ENCODE results near the gene SNRNP200.

Gene SNRNP200

GRCh38 chr2:96233880-96234316 is 71.4 kb downstream of the SNRNP200 start:
- TF ChIP-seq, protein P1, sequence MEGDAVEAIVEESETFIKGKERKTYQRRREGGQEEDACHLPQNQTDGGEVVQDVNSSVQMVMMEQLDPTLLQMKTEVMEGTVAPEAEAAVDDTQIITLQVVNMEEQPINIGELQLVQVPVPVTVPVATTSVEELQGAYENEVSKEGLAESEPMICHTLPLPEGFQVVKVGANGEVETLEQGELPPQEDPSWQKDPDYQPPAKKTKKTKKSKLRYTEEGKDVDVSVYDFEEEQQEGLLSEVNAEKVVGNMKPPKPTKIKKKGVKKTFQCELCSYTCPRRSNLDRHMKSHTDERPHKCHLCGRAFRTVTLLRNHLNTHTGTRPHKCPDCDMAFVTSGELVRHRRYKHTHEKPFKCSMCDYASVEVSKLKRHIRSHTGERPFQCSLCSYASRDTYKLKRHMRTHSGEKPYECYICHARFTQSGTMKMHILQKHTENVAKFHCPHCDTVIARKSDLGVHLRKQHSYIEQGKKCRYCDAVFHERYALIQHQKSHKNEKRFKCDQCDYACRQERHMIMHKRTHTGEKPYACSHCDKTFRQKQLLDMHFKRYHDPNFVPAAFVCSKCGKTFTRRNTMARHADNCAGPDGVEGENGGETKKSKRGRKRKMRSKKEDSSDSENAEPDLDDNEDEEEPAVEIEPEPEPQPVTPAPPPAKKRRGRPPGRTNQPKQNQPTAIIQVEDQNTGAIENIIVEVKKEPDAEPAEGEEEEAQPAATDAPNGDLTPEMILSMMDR (IDR thresholded peaks at IDR 0.05): no peak
- Histone ChIP-seq H3K36me3 (ENCODE audit: control insufficient read depth, insufficient read depth, low read length) (no peaks in the 10 kb centered on the region), H3K9me3 (ENCODE audit: control insufficient read depth, low read length) (no peaks in the 10 kb centered on the region), H2AFZ (no peak overlapping the region), H3K79me2 (peaks cover 18% of the 10 kb centered on the region), H3K4me2 (ENCODE audit: low read length) (no peak overlapping the region), H3K27ac (no peak overlapping the region), H3K4me1 (no peaks in the 10 kb centered on the region), H3K4me3 (ENCODE audit: low read depth, low read length) (no peak overlapping the region), H3K9ac (no peak overlapping the region), H3K27me3 (ENCODE audit: control insufficient read depth, insufficient read depth, low read length) (no peaks in the 10 kb centered on the region)

- Histone ChIP-seq H3K27me3 (ENCODE audit: control insufficient read depth, insufficient read depth, low read length) (no peaks in the 10 kb centered on the region), H2AFZ (no peak overlapping the region), H3K4me1 (no peaks in the 10 kb centered on the region), H3K9me3 (ENCODE audit: control insufficient read depth, low read length) (no peaks in the 10 kb centered on the region), H3K36me3 (ENCODE audit: control insufficient read depth, insufficient read depth, low read length) (no peaks in the 10 kb centered on the region), H3K79me2 (peaks cover 18% of the 10 kb centered on the region), H3K4me3 (ENCODE audit: low read depth, low read length) (no peak overlapping the region), H3K4me2 (ENCODE audit: low read length) (no peak overlapping the region), H3K9ac (no peak overlapping the region), H3K27ac (no peak overlapping the region)
- TF ChIP-seq, protein P1 (IDR thresholded peaks at IDR 0.05): no peak
Measured at GRCh38 chr2:96233436-96233835, 71.9 kb downstream of the SNRNP200 start.

GRCh38 chr2:96231316-96231715 is 74.0 kb downstream of the SNRNP200 start:
- TF ChIP-seq, protein P1 (IDR thresholded peaks at IDR 0.05): no peak

GRCh38 chr2:96225016-96225533 is 80.3 kb downstream of the SNRNP200 start:
- H3K4me1 ChIP-seq: no peaks in the 10 kb centered on the region
- TF ChIP-seq, protein P1 (IDR thresholded peaks at IDR 0.05): no peak
- H3K4me3 ChIP-seq (ENCODE audit: low read depth, low read length): no peak overlapping the region
- H3K9ac ChIP-seq: no peak overlapping the region
- no peak overlapping the region for H3K4me2 ChIP-seq (ENCODE audit: low read length)
- H2AFZ ChIP-seq: no peak overlapping the region
- H3K9me3 ChIP-seq (ENCODE audit: control insufficient read depth, low read length): no peaks in the 10 kb centered on the region
- no peaks in the 10 kb centered on the region for H3K27me3 ChIP-seq (ENCODE audit: control insufficient read depth, insufficient read depth, low read length)
- no peak overlapping the region for H3K27ac ChIP-seq
- no peaks in the 10 kb centered on the region for H3K36me3 ChIP-seq (ENCODE audit: control insufficient read depth, insufficient read depth, low read length)
- H3K79me2 ChIP-seq: peaks cover 2% of the 10 kb centered on the region

More at GRCh38 chr2:96231316-96231715, 74.0 kb downstream of the SNRNP200 start:
- H3K27me3 ChIP-seq (ENCODE audit: control insufficient read depth, insufficient read depth, low read length): no peaks in the 10 kb centered on the region
- H3K79me2 ChIP-seq: peaks cover 15% of the 10 kb centered on the region
- no peak overlapping the region for H3K4me3 ChIP-seq (ENCODE audit: low read depth, low read length)
- H3K36me3 ChIP-seq (ENCODE audit: control insufficient read depth, insufficient read depth, low read length): no peaks in the 10 kb centered on the region
- H3K9me3 ChIP-seq (ENCODE audit: control insufficient read depth, low read length): no peaks in the 10 kb centered on the region
- H3K4me1 ChIP-seq: no peaks in the 10 kb centered on the region
- no peak overlapping the region for H2AFZ ChIP-seq
- H3K4me2 ChIP-seq (ENCODE audit: low read length): no peak overlapping the region
- no peak overlapping the region for H3K27ac ChIP-seq
- H3K9ac ChIP-seq: no peak overlapping the region
